ENCODE results near the gene ZNF280A.

ZNF280A gene

DNA sequence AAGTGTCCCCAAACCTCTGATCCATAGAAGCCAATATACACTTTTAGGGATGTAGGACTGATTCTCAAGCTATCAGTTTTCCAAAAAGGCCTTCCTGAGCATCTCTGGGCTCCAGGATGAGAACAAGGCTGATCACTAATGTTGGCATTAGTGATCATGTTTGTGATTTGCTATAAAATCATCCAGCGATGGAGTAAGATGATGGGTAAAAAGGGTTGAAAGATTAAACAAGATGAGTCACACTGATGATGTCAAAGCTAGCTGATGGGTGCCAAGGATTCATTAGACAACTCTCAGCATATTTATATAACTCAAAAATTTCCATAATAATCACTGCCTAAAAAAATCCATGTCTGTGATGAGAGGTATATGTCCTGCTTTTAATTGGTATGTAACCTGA is 54.3 kb downstream of the ZNF280A start:
- DNase-seq, result no peak

DNA sequence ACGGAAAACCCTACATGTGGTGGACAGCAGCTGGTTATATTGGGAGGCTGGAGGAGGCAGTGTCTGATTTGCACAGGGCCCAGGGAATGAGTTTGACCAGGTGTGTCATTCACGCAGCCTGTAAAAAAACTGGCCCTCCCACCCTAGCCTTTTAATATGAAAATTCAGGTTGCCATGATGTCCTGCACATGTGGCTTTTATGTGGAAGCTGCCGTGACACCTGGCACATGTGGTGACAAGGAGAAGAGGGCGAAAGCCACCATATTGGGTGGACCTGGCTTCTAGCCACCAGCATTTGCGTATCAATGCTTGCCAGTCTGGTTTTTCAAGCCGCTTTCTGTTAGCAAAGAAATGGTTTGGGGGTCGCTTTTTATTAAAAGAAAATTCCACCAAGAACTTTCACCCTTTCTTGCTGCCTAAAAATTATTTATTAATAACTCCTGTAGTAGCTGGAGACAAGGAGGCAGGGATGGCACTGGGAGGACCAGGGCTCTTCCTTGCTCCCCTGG is 54.9 kb downstream of the ZNF280A start:
- no peak for DNase-seq

DNA sequence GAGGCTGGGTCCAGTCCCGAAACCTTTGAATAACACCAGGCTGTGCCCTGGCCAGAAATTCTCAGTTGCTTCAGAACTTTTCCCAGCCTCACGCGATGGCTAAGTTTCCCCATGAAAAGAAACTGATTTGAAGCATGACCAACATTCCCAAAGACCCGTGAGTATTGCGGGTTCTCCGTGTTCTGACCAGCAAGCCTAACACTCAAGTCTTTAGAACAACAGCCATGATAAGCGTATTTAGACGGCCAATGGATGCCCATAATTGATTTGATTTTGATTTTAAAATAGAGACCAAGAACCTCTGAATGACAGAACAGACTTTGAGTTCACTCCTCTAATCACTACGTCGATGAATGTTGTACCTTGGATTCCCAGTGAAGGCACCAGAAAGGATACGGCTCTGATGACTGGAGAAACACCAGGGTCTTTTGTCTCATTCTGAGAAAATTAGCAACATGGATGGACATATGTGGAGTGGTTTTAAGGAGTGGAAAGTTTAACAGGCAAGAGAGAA is 55.5 kb downstream of the ZNF280A start:
- DNase-seq, result no peak

DNA sequence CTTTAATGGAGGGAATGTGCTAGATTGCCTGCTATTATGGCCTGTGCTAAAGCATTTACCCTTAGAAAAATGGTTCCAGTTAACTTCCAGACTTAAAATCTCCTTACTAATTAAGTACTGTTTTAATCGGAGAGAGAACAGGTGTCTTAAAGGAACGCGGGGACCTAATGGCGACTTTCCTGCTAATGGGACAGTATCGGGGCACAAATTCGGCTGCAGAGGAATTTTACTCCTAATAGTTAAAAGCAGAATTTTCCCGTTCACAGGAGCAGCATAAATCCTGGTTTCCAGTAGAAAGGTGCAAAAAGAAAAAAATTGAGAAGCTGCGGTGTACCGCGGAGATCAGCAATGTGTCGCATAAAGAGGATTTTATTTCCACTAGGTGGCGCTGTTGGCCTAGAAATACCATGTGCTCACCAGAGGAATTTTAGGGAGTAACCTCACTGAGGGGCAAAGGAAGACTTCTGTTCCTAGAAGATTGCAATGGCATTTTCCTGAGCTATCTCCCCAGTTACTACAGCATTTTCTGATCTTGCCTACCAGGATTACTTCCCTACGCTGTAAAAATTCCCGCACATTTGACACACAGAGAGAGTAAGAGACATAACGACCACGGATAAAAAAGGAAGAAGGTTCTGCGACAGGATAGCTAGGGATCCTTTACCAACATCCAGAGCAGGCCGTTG is 56.1 kb downstream of the ZNF280A start:
- DNase-seq, result peak; percentile 65
